LNCAP (cell line): ENCODE data around the gene KRT4.

Experiments
- CTCF ChIP-seq: fragments of 450-650 bp; IDR thresholded peaks from 2 replicates; pipeline ENCODE4 v1.5.1; 2017; ENCODE audit warnings: mild to moderate bottlenecking

The KRT4 gene

DNA sequence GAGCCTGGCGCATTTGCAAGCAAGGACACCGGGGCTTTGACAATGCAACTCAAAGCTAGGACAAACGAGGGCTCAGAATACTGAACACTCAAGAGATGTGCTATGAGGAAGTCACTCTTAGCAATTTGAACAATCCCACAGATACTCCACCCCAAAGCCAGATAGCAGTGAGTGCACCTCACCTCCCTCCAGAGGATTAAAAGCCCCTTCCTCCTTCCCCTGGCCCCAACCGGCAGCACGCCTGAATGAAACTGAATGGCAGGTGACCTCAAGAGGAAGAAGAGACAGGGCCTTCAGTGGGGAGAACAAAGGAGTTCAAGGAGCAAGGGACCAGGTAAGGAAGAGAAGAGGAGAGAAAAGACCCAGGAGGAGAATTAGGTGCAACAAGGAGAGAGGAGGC is 36.8 kb upstream of the KRT4 start:
- no peak for TF ChIP-seq CTCF

- no peak for TF ChIP-seq CTCF
Measured at GRCh38 chr12:52849511-52849910, 35.6 kb upstream of the KRT4 start.

DNA sequence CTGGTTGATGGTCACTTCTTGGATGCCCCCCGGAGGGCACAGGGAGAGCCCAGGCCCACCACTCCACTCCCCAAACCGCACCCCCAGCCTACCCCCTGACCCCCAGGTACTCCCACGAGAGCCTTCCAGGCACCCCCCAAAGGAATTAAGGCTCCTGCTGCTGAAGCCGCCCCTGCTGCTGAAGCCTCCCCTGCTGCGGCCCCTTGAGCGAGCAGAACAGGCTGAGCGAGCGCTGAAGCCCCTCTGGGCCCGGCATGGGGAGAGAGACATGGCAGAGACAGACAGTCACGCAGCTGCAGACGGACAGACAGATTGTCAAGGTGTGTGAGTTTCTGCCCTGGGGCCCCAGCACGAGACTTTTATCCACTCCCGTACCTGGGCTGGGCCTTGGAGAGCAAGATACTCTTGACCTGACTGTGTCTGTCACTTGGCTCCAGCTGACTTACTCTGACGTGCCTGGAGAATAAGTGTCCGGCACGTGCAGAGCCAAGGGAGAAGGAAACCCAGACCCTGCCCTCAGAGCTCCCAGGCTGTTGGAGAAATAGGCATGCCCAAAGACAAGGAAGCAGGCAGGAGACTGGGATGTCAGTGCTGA is 34.8 kb upstream of the KRT4 start, which contains the start of gene KRT78:
Gene KRT78, minus strand, starts transcription at position 334 of the 595 bp plus-strand sequence. Its CDS starts 64 bp downstream, at position 270.
- no peak for TF ChIP-seq CTCF

DNA sequence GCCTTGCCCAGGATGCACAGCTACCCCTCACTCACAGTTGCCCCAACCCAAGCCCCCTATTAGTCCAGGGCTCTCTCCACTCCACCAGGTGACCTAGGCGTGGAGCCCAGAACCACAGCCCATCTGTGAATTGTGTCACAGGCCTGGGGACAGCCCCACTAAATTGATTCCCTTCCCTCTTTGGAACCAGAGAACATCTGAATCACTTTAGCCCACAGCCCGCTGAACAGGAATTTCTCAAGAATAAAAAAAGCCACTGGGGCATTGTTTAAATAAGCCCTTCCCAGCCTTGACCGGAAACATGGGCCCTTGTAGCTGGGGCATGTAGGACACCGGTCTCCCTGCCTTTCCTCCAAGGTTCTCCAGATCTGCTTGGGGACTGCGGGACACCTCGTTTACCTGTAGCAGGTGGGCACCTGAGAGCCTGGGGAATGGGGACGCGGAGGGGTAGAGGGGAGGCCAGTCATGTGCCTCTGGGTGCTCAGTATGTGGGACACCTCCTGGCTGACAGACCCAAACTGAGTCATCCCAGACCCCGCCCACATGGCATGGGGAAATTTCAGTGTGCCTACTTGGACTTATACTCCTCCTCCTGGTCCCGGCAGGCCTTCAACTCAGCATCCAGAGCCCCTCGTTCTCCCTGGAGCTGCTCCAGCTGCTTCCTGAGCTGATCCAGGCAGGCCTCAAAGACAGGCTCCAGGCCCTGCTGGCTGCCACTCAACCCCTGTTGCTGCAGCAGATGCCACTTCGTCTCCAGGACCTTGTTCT is 33.6 kb upstream of the KRT4 start:
- TF ChIP-seq CTCF: no peak

- no peak for TF ChIP-seq CTCF
Measured at GRCh38 chr12:52846356-52846970, 32.5 kb upstream of the KRT4 start.

GRCh38 chr12:52845946-52846345 is 32.0 kb upstream of the KRT4 start:
- no peak for TF ChIP-seq CTCF

- no peak for TF ChIP-seq CTCF
Measured at GRCh38 chr12:52844386-52844785, 30.5 kb upstream of the KRT4 start.
